K562 (cell line): ENCODE results near the gene EXOC4. TPM values are rescaled to one million over a fixed set of nuclear protein-coding genes. Genes with fewer than 3 reads are reported as not detected.

Experiments used
- ATF7 ChIP-seq: fragments of 450-650 bp; IDR thresholded peaks from 2 replicates; pipeline ENCODE4 v1.7.1; 2014; ENCODE audit warnings: mild to moderate bottlenecking, moderate library complexity
- DDX20 ChIP-seq: fragments of 450-650 bp; IDR thresholded peaks from 2 replicates; pipeline ENCODE4 v1.6.1; 2016; ENCODE audit warnings: missing genetic modification characterization, low read depth, mild to moderate bottlenecking, missing compliant biosample characterization, moderate library complexity
- GATAD2B ChIP-seq: fragments of 450-650 bp; IDR thresholded peaks from 2 replicates; pipeline ENCODE4 v1.6.1; 2017; ENCODE audit warnings: mild to moderate bottlenecking, borderline replicate concordance
- HDAC2 ChIP-seq: fragments of 450-650 bp; IDR thresholded peaks from 2 replicates; pipeline ENCODE4 v1.6.1; 2016; ENCODE audit warnings: mild to moderate bottlenecking
- HMGXB4 ChIP-seq: sonication (generic); formaldehyde crosslinking; IDR thresholded peaks from 2 replicates; pipeline ENCODE4 v1.8.1; 2023; ENCODE audit warnings: mild to moderate bottlenecking, missing genetic modification reagents
- KDM1A ChIP-seq, 2 experiments: fragments of 450-650 bp; IDR thresholded peaks; 2 replicates each; pipeline ENCODE4 v1.6.1; 2016; ENCODE audit warnings: mild to moderate bottlenecking in 2 of 2
- LEF1 ChIP-seq: fragments of 450-650 bp; IDR thresholded peaks from 2 replicates; pipeline ENCODE4 v1.6.1; 2016; ENCODE audit warnings: mild to moderate bottlenecking
- MED1 ChIP-seq: sonication (generic); formaldehyde crosslinking; IDR thresholded peaks from 2 replicates; pipeline ENCODE4 v1.8.1; 2023; ENCODE audit warnings: missing genetic modification reagents, borderline replicate concordance
- MIER1 ChIP-seq: fragments of 450-650 bp; IDR thresholded peaks from 2 replicates; pipeline ENCODE4 v1.6.1; 2016; ENCODE audit warnings: antibody characterized with exemption, mild to moderate bottlenecking, low read depth
- NR4A1 ChIP-seq, 2 experiments: fragments of 250-450 bp in 1 of 2; fragments of 450-650 bp in 1 of 2; sonication (Bioruptor Pico) in 1 of 2; IDR thresholded peaks; 2 replicates each; pipeline versions ENCODE4 v1.4.0 to v1.6.1; 2016 to 2020; ENCODE audit warnings: mild to moderate bottlenecking in 2 of 2, missing compliant biosample characterization in 1 of 2, missing genetic modification characterization in 1 of 2, moderate library complexity in 1 of 2
- PURB ChIP-seq: sonication (generic); formaldehyde crosslinking; IDR thresholded peaks from 2 replicates; pipeline ENCODE4 v1.9.0; 2021; ENCODE audit warnings: low read depth, mild to moderate bottlenecking, missing genetic modification reagents
- RAD21 ChIP-seq, 2 experiments: fragments of 250-450 bp in 1 of 2; fragments of 450-650 bp in 1 of 2; sonication (Bioruptor Pico) in 1 of 2; formaldehyde crosslinking in 1 of 2; IDR thresholded peaks in 1 of 2; conservative IDR thresholded peaks in 1 of 2; 2 replicates each; pipeline versions ENCODE4 v1.4.0 to v1.8.0; 2020 to 2022; ENCODE audit warnings: mild to moderate bottlenecking in 2 of 2, moderate library complexity in 1 of 2
- RBM14 ChIP-seq: fragments of 200-400 bp; formaldehyde crosslinking; IDR thresholded peaks from 2 replicates; pipeline ENCODE4 v1.6.1; 2018; ENCODE audit warnings: low read depth, mild to moderate bottlenecking, low read length, moderate library complexity, borderline replicate concordance; ENCODE audit not compliant: insufficient read depth
- RBM17 ChIP-seq: fragments of 200-400 bp; formaldehyde crosslinking; IDR thresholded peaks from 2 replicates; pipeline ENCODE4 v1.6.1; 2017; ENCODE audit warnings: low read depth, mild to moderate bottlenecking, low read length, borderline replicate concordance
- RFX1 ChIP-seq: fragments of 450-650 bp; IDR thresholded peaks from 2 replicates; pipeline ENCODE4 v1.6.1; 2016; ENCODE audit warnings: mild to moderate bottlenecking, moderate library complexity
- SMARCA4 ChIP-seq: fragments of 450-650 bp; IDR thresholded peaks from 2 replicates; pipeline ENCODE4 v1.6.1; 2016
- SMC3 ChIP-seq: conservative IDR thresholded peaks from 2 replicates; pipeline ENCODE4 v1.6.1; 2011; ENCODE audit warnings: low read depth, low read length, improper control_type of control experiment; ENCODE audit not compliant: insufficient read depth
- TARDBP ChIP-seq: fragments of 450-650 bp; IDR thresholded peaks from 2 replicates; pipeline ENCODE4 v1.6.1; 2016
- TBP ChIP-seq: optimal IDR thresholded peaks from 2 replicates; pipeline ENCODE3; 2011; ENCODE audit warnings: low read depth, low read length, improper control_type of control experiment
- ZC3H8 ChIP-seq: fragments of 450-650 bp; IDR thresholded peaks from 2 replicates; pipeline ENCODE4 v1.6.1; 2017
- ZNF23 ChIP-seq: fragments of 250-450 bp; sonication (Bioruptor Pico); IDR thresholded peaks from 2 replicates; pipeline ENCODE4 v1.4.0; 2020; ENCODE audit warnings: mild to moderate bottlenecking
- ZNF3 ChIP-seq: fragments of 250-450 bp; sonication (Bioruptor Pico); IDR thresholded peaks from 2 replicates; pipeline ENCODE4 v1.5.0; 2021; ENCODE audit warnings: mild to moderate bottlenecking, moderate library complexity
- ZNF444 ChIP-seq: fragments of 250-450 bp; sonication (Bioruptor Pico); IDR thresholded peaks from 2 replicates; pipeline ENCODE4 v1.4.0; 2020; ENCODE audit warnings: mild to moderate bottlenecking, moderate library complexity
- ZNF695 ChIP-seq: fragments of 450-650 bp; formaldehyde crosslinking; IDR thresholded peaks from 2 replicates; pipeline ENCODE4 v1.4.0; 2020; ENCODE audit warnings: mild to moderate bottlenecking, moderate library complexity
- ZNF699 ChIP-seq: fragments of 250-450 bp; sonication (Bioruptor Pico); IDR thresholded peaks from 2 replicates; pipeline ENCODE4 v1.8.0; 2021; ENCODE audit warnings: mild to moderate bottlenecking, moderate library complexity; ENCODE audit not compliant: insufficient replicate concordance
- polyA plus RNA-seq, 8 experiments: library from polyadenylated mRNA; depleted of rRNA in 4 of 8; stranded (reverse) in 5 of 8; unstranded in 3 of 8; fragments of >200 nt; fragmentation: Nextera tagmentation in 2 of 8; fragmentation: Illumina TruSeq in 1 of 8; extraction: Ambion mirVana in 2 of 8; extraction: Trizol in 1 of 8; gene quantifications; 2 replicates each; pipeline versions ENCODE4 v1.2.1 to v1.2.3, GENCODE V29; 2011 to 2014; ENCODE audit warnings: inconsistent platforms in 1 of 8, missing spikeins in 1 of 8
- total RNA-seq, 7 experiments: library from RNA; depleted of rRNA in 6 of 7; stranded (reverse); fragments of >200 nt in 6 of 7; fragmentation: Illumina TruSeq in 2 of 7; extraction: Trizol in 2 of 7; gene quantifications; 2 replicates each; pipeline versions ENCODE4 v1.2.1 to v1.2.3, GENCODE V29; 2011 to 2021; ENCODE audit warnings: low replicate concordance in 1 of 7
- TF ChIP-seq, protein P1 (sequence below): fragments of 250-450 bp; sonication (Bioruptor Pico); IDR thresholded peaks from 2 replicates; pipeline ENCODE4 v1.4.0; 2020; ENCODE audit warnings: mild to moderate bottlenecking
- TF ChIP-seq, protein P2 (sequence below): fragments of 250-450 bp; sonication (Bioruptor Pico); IDR thresholded peaks from 2 replicates; pipeline ENCODE4 v1.6.1; 2021; ENCODE audit warnings: mild to moderate bottlenecking

The EXOC4 gene
- total and polyA plus RNA-seq, 9 of the 15 experiments (the other 6 are each of a cell fraction or from before 2014, with no cell fraction given): 18.5 to 73.1 (median 46.6) TPM

DNA sequence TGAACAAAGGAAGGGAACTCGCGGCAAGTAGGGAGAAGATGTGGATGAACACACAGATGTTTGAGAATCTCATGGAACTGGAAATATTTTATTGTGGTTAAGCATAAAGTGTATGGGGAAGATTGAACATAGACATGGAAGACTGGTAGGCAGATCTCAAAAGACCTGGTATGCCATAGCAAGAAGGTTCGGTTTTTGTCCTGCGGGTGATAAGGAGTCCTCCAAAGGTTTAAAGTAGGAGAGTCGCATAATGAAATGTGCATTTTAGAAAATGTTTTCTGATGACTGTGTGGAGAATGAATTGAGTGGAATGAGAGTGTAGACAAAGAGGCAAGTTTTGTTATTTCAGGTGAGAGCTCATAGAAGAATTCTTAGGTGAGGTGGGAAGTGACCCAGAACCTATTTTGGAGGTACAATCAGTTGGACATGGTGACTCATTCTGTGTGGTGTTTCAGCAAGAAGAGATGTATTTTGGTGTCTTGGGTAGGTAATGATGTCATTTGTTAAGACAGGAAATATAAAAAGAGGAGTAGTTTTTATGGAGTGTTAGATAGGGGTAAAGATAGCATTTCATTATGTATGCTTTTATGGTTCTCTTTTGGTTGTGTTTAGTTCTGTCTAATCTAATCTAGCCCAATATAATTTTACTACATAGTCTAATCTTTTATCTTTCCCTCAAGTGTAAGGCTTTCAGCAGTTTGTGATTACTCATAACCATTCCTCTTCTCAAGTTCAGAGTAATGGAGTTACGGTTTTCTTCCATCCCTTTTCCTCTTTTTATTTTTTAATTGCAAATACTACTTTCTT, 239.2 kb downstream of the EXOC4 start (continued):
- TF ChIP-seq, protein P1, sequence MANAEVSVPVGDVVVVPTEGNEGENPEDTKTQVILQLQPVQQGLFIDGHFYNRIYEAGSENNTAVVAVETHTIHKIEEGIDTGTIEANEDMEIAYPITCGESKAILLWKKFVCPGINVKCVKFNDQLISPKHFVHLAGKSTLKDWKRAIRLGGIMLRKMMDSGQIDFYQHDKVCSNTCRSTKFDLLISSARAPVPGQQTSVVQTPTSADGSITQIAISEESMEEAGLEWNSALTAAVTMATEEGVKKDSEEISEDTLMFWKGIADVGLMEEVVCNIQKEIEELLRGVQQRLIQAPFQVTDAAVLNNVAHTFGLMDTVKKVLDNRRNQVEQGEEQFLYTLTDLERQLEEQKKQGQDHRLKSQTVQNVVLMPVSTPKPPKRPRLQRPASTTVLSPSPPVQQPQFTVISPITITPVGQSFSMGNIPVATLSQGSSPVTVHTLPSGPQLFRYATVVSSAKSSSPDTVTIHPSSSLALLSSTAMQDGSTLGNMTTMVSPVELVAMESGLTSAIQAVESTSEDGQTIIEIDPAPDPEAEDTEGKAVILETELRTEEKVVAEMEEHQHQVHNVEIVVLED (CRISPR knock-in tag): no peak
- TF ChIP-seq MED1 (CRISPR knock-in tag): no peak
- TF ChIP-seq ZNF699 (CRISPR knock-in tag): no peak
- no peak for TF ChIP-seq HMGXB4 (CRISPR knock-in tag)
- no peak for TF ChIP-seq RBM14
- no peak for TF ChIP-seq PURB (CRISPR knock-in tag)
- TF ChIP-seq ZNF23: 0 out of 2 replicates have a peak, but pooled peaks have one; percentile 32
- TF ChIP-seq RBM17: no peak
- TF ChIP-seq MIER1: no peak
- no peak for TF ChIP-seq ZNF444 (CRISPR knock-in tag)
- TF ChIP-seq, protein P2, sequence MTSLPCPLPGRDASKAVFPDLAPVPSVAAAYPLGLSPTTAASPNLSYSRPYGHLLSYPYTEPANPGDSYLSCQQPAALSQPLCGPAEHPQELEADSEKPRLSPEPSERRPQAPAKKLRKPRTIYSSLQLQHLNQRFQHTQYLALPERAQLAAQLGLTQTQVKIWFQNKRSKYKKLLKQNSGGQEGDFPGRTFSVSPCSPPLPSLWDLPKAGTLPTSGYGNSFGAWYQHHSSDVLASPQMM (CRISPR knock-in tag): no peak
- no peak for TF ChIP-seq ZNF695 (CRISPR knock-in tag)
- peak; percentile 70; the same call in 1 of the 2 replicates for TF ChIP-seq SMARCA4
- TF ChIP-seq RFX1: no peak
- no peak for TF ChIP-seq ZC3H8
- TF ChIP-seq HDAC2: no peak
- no peak for TF ChIP-seq TARDBP
- TF ChIP-seq ZNF3 (CRISPR knock-in tag): no peak
- 0 out of 4 replicates have a peak, but pooled peaks of 1 of the 2 experiments have one; percentile 6 for TF ChIP-seq RAD21 (CRISPR knock-in tag; conservative IDR thresholded peaks at IDR 0.05 in 1 of 2, IDR thresholded peaks at IDR 0.05 in 1 of 2)
- TF ChIP-seq SMC3: no peak
- no peak for TF ChIP-seq NR4A1 (CRISPR knock-in tag; IDR thresholded peaks at IDR 0.05)
- no peak for TF ChIP-seq NR4A1 (tag; IDR thresholded peaks at IDR 0.05)
- TF ChIP-seq TBP: no peak
- no peak for TF ChIP-seq DDX20 (tag)
- TF ChIP-seq LEF1: no peak
- 0 out of 4 replicates have a peak, but pooled peaks of 1 of the 2 experiments have one; percentile 21 for TF ChIP-seq KDM1A (IDR thresholded peaks at IDR 0.05)
- TF ChIP-seq GATAD2B: no peak
- TF ChIP-seq ATF7: peak; percentile 93; the same call in 1 of the 2 replicates
